Measurements from ENCODE around the gene DBN1.
"Not testable (repeated sequence)": the region's sequence is repeated elsewhere in the genome, so short reads cannot be mapped to it uniquely, and the experiment has no call there.

DBN1 gene

DNA sequence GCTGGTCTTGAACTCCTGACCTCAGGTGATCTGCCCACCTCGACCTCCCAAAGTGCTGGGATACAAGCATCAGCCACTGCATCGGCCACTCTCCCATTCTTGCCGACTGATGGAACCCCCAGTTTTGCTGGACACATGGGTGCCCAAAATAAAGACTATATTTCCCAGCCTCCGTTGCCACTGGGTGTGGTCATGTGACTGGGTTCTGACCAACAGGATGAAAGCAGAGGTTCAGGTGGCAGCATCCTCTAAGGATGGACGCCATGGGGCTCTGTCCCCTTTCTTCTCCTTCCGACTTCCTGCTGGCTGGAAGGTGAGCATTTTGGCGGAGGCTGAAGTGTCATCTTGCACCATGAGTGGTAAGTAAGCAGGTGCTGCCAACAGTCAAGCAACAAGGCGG, 13.7 kb upstream of the DBN1 start:
- TF ChIP-seq, protein P1, sequence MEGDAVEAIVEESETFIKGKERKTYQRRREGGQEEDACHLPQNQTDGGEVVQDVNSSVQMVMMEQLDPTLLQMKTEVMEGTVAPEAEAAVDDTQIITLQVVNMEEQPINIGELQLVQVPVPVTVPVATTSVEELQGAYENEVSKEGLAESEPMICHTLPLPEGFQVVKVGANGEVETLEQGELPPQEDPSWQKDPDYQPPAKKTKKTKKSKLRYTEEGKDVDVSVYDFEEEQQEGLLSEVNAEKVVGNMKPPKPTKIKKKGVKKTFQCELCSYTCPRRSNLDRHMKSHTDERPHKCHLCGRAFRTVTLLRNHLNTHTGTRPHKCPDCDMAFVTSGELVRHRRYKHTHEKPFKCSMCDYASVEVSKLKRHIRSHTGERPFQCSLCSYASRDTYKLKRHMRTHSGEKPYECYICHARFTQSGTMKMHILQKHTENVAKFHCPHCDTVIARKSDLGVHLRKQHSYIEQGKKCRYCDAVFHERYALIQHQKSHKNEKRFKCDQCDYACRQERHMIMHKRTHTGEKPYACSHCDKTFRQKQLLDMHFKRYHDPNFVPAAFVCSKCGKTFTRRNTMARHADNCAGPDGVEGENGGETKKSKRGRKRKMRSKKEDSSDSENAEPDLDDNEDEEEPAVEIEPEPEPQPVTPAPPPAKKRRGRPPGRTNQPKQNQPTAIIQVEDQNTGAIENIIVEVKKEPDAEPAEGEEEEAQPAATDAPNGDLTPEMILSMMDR (IDR thresholded peaks at IDR 0.05; ENCODE audit: extremely low read depth, insufficient read depth, missing control alignments): no peak
- in situ Hi-C loops (cut with MboI; ENCODE audit: low pct_unique_long_range_greater_than_20kb, low sequenced_read_pairs, unreplicated experiment): no loop called here
- DNase-seq (ENCODE audit: low spot score): no peak

DNA sequence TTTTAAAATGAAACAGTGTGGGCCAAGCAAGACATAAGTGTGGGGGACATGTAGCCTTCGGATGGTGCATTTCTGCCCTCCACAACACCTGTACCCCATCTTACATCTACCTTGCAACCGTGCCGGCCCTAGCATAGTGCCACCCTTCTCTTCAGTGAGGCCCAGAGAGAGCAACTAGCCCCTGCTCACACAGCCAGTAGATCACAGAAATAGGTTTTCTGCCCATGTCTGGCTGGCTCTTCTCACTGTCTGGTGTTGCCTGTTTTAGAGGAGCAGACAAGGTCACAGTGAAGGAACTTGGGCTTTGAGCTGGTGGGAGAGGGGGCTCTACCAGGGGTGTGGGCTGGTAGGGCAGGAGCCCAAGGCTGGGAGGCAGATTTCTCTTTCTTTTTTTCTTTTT, 12.8 kb upstream of the DBN1 start:
- no peak for DNase-seq (ENCODE audit: low spot score)
- TF ChIP-seq, protein P1 (IDR thresholded peaks at IDR 0.05; ENCODE audit: extremely low read depth, insufficient read depth, missing control alignments): no peak
- in situ Hi-C loops (cut with MboI; ENCODE audit: low pct_unique_long_range_greater_than_20kb, low sequenced_read_pairs, unreplicated experiment): no loop called here

DNA sequence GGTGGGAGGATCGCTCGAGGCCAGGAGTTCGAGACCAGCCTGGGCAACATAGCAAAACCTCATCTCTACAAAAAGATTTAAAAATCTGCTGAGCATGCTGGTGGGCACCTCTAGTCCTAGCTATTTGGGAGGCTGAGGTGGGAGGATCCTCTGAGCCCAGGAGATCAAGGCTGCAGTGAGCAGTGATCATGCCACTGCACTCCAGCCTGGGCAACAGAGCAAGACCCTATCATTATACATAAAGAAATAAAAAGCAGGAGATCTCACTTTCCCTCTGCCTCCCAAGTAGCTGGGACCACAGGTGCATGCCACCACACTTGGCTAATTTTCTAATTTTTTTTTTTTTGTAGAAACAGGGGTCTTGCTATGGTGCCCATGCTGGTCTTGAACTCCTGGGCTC, 12.3 kb upstream of the DBN1 start:
- in situ Hi-C loops (cut with MboI; ENCODE audit: low pct_unique_long_range_greater_than_20kb, low sequenced_read_pairs, unreplicated experiment); DNase-seq (ENCODE audit: low spot score): not testable (repeated sequence)

DNA sequence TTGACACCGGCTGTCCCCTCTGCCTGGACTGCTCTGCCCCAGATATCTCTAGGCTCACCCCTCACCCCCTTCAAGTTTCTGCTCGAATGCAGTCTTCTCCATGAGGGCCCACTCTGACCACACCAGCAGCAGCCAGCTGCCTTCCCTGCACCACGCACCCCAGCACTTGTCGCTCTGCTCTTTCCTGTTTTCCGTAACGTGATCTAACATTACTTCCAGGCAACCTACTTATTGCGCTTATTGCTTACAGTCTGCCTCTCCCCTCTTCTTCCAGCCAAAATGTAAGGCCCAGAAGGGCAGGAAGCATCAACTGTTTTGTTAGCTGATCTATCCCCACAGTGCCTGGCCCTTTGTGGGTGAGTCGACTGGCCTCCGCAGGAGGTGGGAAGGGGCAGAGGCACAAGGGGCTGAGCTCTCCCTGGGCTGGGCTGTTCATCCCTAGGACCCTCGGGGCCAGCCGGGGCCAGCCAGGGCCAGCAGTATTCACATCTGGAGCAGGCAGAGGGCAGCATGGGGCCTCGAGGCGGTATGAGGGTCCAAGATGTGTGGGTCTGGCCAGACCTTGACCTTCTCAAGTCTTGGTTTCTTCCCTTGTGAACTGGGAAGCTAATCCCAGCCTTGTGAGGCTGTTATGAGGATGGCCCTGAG, 11.6 kb upstream of the DBN1 start:
- DNase-seq (ENCODE audit: low spot score): no peak
- TF ChIP-seq, protein P1 (IDR thresholded peaks at IDR 0.05; ENCODE audit: extremely low read depth, insufficient read depth, missing control alignments): no peak
- in situ Hi-C loops (cut with MboI; ENCODE audit: low pct_unique_long_range_greater_than_20kb, low sequenced_read_pairs, unreplicated experiment): no loop called here

DNA sequence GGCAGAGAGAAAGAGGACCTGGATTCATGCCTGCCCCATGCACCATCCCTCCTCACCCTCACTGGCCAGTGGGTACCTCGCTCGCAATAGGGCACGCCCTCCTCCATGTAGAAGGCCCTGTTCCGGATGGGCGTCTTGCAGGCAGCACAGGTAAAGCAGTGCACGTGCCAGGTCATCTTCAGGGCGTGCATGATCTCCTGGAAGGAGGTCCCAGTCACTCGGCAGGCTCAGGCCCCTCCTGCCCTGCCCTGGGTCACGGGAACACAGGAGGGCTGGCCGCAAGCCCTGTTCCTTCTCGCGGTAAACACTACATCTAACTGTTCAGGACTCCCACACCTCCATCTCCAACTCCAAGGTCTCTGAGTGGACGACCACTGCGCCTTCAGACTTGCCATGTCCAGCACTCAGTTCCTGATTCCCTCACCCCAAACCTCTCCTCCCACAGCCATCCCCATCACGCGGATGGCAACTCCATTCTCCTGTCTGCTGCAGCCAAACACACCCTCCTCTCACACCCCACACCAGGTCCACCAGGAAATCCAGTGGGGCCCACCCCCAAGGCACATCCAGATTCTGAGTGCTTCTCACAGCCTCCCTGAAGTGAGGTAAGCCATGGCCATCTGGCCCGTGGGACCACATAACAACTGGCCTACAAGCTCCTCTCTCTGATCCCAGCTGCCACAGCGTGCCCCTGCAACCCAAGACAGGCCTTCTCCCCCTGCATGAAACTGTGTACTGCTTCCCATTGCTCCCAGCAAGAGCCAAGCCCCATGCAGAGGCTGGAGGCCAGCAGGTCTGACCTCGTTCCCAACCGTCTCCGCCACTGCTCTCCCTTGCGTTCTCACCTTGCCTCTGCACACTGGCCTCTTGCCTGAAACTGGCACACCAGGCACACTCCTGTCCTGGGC, 10.8 kb upstream of the DBN1 start:
- in situ Hi-C loops (cut with MboI; ENCODE audit: low pct_unique_long_range_greater_than_20kb, low sequenced_read_pairs, unreplicated experiment): no loop called here
- TF ChIP-seq, protein P1 (IDR thresholded peaks at IDR 0.05; ENCODE audit: extremely low read depth, insufficient read depth, missing control alignments): no peak

DNA sequence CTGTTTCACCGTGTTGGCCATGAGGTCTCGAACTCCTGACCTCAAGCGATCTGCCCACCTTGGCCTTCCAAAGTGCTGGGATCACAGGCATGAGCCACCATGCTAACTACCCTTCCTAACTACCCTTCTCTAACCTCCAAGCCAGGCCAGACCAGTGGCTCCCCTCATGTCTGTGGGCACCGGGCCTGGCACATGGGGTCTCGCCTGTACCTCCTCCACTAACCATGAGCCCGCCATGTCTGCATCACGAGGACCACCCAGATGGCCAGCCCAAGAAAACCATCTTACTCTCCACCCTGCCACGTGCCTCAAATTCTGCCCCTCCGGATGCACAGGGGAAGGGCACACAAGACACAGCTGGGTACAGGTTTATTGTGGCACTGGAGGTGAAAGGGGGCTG, 9.6 kb upstream of the DBN1 start:
- no peak for DNase-seq (ENCODE audit: low spot score)
- TF ChIP-seq, protein P1 (IDR thresholded peaks at IDR 0.05; ENCODE audit: extremely low read depth, insufficient read depth, missing control alignments): no peak
- in situ Hi-C loops (cut with MboI; ENCODE audit: low pct_unique_long_range_greater_than_20kb, low sequenced_read_pairs, unreplicated experiment): no loop called here

More for the DNA sequence above, 10.8 kb upstream of the DBN1 start:
- DNase-seq (ENCODE audit: low spot score): no peak

DNA sequence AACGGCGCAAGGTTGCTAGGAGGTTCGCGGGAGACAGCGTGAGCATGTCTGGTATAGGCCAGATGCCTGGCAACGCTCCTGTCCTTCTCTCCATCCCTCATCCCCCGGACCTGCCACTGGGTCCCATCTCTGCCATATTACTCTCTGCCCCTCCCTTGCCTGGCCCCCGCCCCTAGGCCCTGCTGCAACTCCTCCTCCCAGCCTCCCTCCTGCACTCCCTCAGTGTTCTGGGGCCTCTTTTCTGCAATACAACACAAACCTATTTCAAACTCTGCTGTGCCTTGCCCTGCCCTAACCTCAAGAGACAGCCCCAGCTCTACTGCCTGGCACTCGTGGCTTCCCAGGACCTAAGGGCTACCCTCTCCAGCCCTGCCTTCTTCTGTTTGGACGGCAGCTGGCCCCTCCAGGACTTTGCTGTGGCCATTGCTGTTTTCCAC, 8.9 kb upstream of the DBN1 start:
- in situ Hi-C loops (cut with MboI; ENCODE audit: low pct_unique_long_range_greater_than_20kb, low sequenced_read_pairs, unreplicated experiment): no loop called here
- DNase-seq (ENCODE audit: low spot score): no peak
- TF ChIP-seq, protein P1 (IDR thresholded peaks at IDR 0.05; ENCODE audit: extremely low read depth, insufficient read depth, missing control alignments): no peak

Data from GM13977 (cell line).